Transverse colon (tissue), 4 donors: ENCODE results near the gene CCNF. TPM values are rescaled to one million over a fixed set of nuclear protein-coding genes. Genes with fewer than 3 reads are reported as not detected.

Source experiments
- DNase-seq: peaks from one replicate; pipeline ENCODE4 v3.0.0-alpha.2; 2019
- H3K27ac ChIP-seq, 4 donors: fragments of 200-600 bp; sonication (generic); 2 replicates each; pipeline ENCODE4 v1.5.1; 2016 to 2018; ENCODE audit warnings: inconsistent platforms in 4 of 4
- H3K27me3 ChIP-seq: fragments of 200-600 bp; sonication (generic); 2 replicates; pipeline ENCODE4 v1.5.1; 2017; ENCODE audit warnings: inconsistent platforms
- H3K36me3 ChIP-seq, 4 donors: fragments of 200-600 bp; sonication (generic); 2 replicates each; pipeline ENCODE4 v1.5.1; 2017 to 2019; ENCODE audit warnings: inconsistent platforms in 4 of 4
- H3K4me1 ChIP-seq, 4 donors: fragments of 200-600 bp; sonication (generic); 2 replicates each; pipeline ENCODE4 v1.5.1; 2017 to 2020; ENCODE audit warnings: inconsistent platforms in 4 of 4
- H3K4me3 ChIP-seq, 4 donors: fragments of 200-600 bp; sonication (generic); 1 replicate in 1 of 4; 2 replicates in 3 of 4; pipeline versions ENCODE4 v1.5.1 to v1.6.1; 2017 to 2019; ENCODE audit warnings: inconsistent platforms in 4 of 4
- H3K9me3 ChIP-seq, 2 donors: fragments of 200-600 bp; sonication (generic); 2 replicates each; pipeline ENCODE4 v1.5.1; 2017 to 2019; ENCODE audit warnings: inconsistent platforms in 2 of 2
- EP300 ChIP-seq: sonication (generic); formaldehyde crosslinking; IDR thresholded peaks from one replicate; pipeline ENCODE4 v1.6.1; 2017; ENCODE audit warnings: antibody characterized with exemption, low read depth
- POLR2A ChIP-seq: fragments of 450-650 bp; IDR thresholded peaks from one replicate; pipeline ENCODE4 v1.6.1; 2016; ENCODE audit warnings: antibody characterized with exemption, mild to moderate bottlenecking, moderate library complexity
- POLR2AphosphoS5 ChIP-seq, 3 donors: sonication (generic); formaldehyde crosslinking; IDR thresholded peaks; one replicate each; pipeline ENCODE4 v1.6.1; 2016; ENCODE audit warnings: antibody characterized with exemption in 3 of 3
- WGBS, 2 donors: methylation state at CpG; one replicate each; pipeline ENCODE4 v1.1.5; 2018; ENCODE audit warnings: low coverage in 1 of 2; 5-methylcytosine and 5-hydroxymethylcytosine counted together
- in situ Hi-C, 4 donors: fragments of 200-750 bp; cut with MboI; loops; one replicate each; pipeline versions ENCODE4 v1.15.0 to v1.15.1; 2017; ENCODE audit warnings: low sequenced_read_pairs in 3 of 4, low pct_ligation_motif_present in 1 of 4, low pct_unique_long_range_greater_than_20kb in 1 of 4
- intact Hi-C: fragments of 100-400 bp; cut with DNase I; formaldehyde crosslinking; loops from one replicate; pipeline ENCODE4 v1.15.1; 2023; ENCODE audit warnings: low total_unique reads
- total RNA-seq, 4 donors: library from RNA; depleted of rRNA; stranded (reverse); fragments of >200 nt; gene quantifications; one replicate each; pipeline ENCODE4 v1.1.0, GENCODE V29; 2016
- TF ChIP-seq, protein P1 (sequence below), 5 experiments: fragments of 200-600 bp in 3 of 5; fragments of 450-650 bp in 2 of 5; sonication (generic) in 3 of 5; IDR thresholded peaks; 1 replicate in 2 of 5; 2 replicates in 3 of 5; pipeline ENCODE4 v1.5.1; 2016 to 2017; ENCODE audit warnings: antibody characterized with exemption in 5 of 5, inconsistent platforms in 3 of 5, mild to moderate bottlenecking in 2 of 5, moderate library complexity in 1 of 5

The CCNF gene
- total RNA-seq, 4 donors from 2014 or later, result 0.75 to 24.9 (median 2.3) TPM

- Histone ChIP-seq H3K4me3 (no peak overlapping the region), H3K27me3 (no peaks in the 10 kb centered on the region), H3K27ac (no peak overlapping the region), H3K4me1 (peaks cover 0 to 8% (median 6%) of the 10 kb centered on the region in 4 donors), H3K9me3 (no peaks in the 10 kb centered on the region), H3K36me3 (no peaks in the 10 kb centered on the region)
- TF ChIP-seq EP300 (no peak), POLR2A (no peak), POLR2AphosphoS5 (IDR thresholded peaks at IDR 0.05) (no peak)
- TF ChIP-seq, protein P1, sequence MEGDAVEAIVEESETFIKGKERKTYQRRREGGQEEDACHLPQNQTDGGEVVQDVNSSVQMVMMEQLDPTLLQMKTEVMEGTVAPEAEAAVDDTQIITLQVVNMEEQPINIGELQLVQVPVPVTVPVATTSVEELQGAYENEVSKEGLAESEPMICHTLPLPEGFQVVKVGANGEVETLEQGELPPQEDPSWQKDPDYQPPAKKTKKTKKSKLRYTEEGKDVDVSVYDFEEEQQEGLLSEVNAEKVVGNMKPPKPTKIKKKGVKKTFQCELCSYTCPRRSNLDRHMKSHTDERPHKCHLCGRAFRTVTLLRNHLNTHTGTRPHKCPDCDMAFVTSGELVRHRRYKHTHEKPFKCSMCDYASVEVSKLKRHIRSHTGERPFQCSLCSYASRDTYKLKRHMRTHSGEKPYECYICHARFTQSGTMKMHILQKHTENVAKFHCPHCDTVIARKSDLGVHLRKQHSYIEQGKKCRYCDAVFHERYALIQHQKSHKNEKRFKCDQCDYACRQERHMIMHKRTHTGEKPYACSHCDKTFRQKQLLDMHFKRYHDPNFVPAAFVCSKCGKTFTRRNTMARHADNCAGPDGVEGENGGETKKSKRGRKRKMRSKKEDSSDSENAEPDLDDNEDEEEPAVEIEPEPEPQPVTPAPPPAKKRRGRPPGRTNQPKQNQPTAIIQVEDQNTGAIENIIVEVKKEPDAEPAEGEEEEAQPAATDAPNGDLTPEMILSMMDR (IDR thresholded peaks at IDR 0.05), result no peak
- intact Hi-C loops (loop anchor here (5.0 kb wide), 1 partner anchor 82 kb away; the partner anchor contains the start of gene ABCA3), in situ Hi-C loops (loop anchor here in 1 of 4 donors (25.0 kb wide), 1 partner anchor 163 kb away; no protein-coding TSS in a partner anchor)
- WGBS, 2 donors, result 92% methylated on average over 23 of the region's 25 CpGs; no CpG with 5 or more reads in 1 of the 2 donors
- no peak for DNase-seq
Measured at GRCh38 chr16:2424061-2425007, 4.9 kb upstream of the CCNF start.

GRCh38 chr16:2425008-2425518 lies 4.2 kb upstream of the CCNF start:
- 48 to 82% methylated on average over 2 to 9 of the region's 9 CpGs for WGBS, 2 donors
- H3K9me3 ChIP-seq, result no peaks in the 10 kb centered on the region
- H3K4me3 ChIP-seq, result no peak overlapping the region
- no peak overlapping the region for H3K27ac ChIP-seq
- in situ Hi-C loops (loop anchor here in 1 of 4 donors (25.0 kb wide), 1 partner anchor 162 kb away; no protein-coding TSS in a partner anchor), intact Hi-C loops (loop anchor here (5.0 kb wide), 1 partner anchor 83 kb away; the partner anchor contains the start of gene ABCA3)
- H3K27me3 ChIP-seq, result no peaks in the 10 kb centered on the region
- TF ChIP-seq POLR2A (no peak), EP300 (no peak), POLR2AphosphoS5 (IDR thresholded peaks at IDR 0.05) (no peak)
- TF ChIP-seq, protein P1 (IDR thresholded peaks at IDR 0.05), result no peak
- DNase-seq, result no peak
- H3K4me1 ChIP-seq, result peaks cover 1 to 13% (median 9%) of the 10 kb centered on the region in 4 donors
- no peaks in the 10 kb centered on the region for H3K36me3 ChIP-seq

DNA sequence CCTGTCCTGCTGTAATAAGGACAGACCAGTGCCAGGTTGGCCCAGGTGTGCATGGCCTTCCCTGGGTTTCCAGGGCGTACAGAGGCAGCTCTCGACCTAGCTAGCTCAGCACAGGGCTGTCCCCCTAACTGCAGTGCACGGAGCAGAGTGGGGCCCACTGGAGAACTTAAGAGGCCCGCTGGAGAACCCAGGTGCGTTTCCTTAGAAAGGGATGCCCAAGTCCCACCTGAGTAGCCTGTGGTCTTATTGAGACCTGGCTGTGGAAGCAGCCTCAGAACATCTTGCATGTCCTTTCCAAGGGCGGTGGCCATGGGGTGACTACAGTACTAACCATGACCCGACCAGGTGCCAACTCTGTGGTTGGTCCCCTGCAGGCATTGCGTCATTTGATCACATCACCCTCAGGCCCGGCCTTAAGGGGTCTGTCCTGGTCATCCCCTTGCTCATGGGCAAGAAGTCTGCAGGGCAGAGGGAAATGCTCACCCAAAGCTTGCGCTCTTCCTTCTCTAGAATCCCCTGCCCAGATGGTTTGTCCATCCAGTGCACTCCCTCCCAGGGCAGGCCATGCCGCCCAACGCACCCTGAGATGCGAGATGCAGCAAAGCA lies 3.3 kb upstream of the CCNF start:
- in situ Hi-C loops, result loop anchor here in 1 of 4 donors (25.0 kb wide), 1 partner anchor 161 kb away; no protein-coding TSS in a partner anchor
- DNase-seq, result no peak
- no peaks in the 10 kb centered on the region for H3K36me3 ChIP-seq

More for the DNA sequence above, 3.3 kb upstream of the CCNF start:
- peaks cover 4 to 20% (median 18%) of the 10 kb centered on the region in 4 donors for H3K4me1 ChIP-seq
- TF ChIP-seq EP300 (no peak), POLR2A (no peak), POLR2AphosphoS5 (IDR thresholded peaks at IDR 0.05) (no peak)
- TF ChIP-seq, protein P1 (IDR thresholded peaks at IDR 0.05), result no peak
- no peak overlapping the region for H3K27ac ChIP-seq
- no peaks in the 10 kb centered on the region for H3K27me3 ChIP-seq
- no peaks in the 10 kb centered on the region for H3K9me3 ChIP-seq
- intact Hi-C loops, result loop anchor here (5.0 kb wide), 1 partner anchor 84 kb away; the partner anchor contains the start of gene ABCA3
- 96 to 100% methylated on average over 2 to 13 of the region's 13 CpGs for WGBS, 2 donors
- no peak overlapping the region for H3K4me3 ChIP-seq
